K562 (cell line): ENCODE data around the gene GHRH. TPM values are rescaled to one million over a fixed set of nuclear protein-coding genes. Genes with fewer than 3 reads are reported as not detected.

Experiments used
- ATAC-seq: fragments of 200-7000 bp; cut with Tn5 transposase; 3 replicates; pipeline ENCODE4 v1.9.1; 2020; ENCODE audit warnings: moderate library complexity
- BruUV-seq: library from RNA; stranded (reverse); fragments of 400-500 nt; replicated peaks from 2 replicates; lab custom pipeline; 2021; lab: Mats Ljungman, UMichigan
- CTCF ChIA-PET: fragments of 300-600 bp; formaldehyde crosslinking; extraction: SDS; loops from one replicate; lab custom pipeline; 2021; ENCODE audit warnings: low intra/inter-chr PET ratio; lab: Yijun Ruan, JAX
- POLR2A ChIA-PET: fragments of 300-600, 350-650 bp; sonication (Branson Sonifier 250); formaldehyde crosslinking; extraction: SDS; loops from one replicate; lab custom pipeline; 2021; ENCODE audit warnings: antibody characterized with exemption, inconsistent platforms; lab: Yijun Ruan, JAX
- DNase-seq, 4 experiments: peaks; one replicate each; pipeline versions ENCODE4 v3.0.0 to v3.0.0-alpha.2; 2011 to 2018; ENCODE audit warnings: low spot score in 3 of 4, mixed read lengths in 3 of 4; ENCODE audit errors: extremely low read depth in 1 of 4
- FAIRE-seq: peaks from 2 replicates; lab custom pipeline; 2011; peaks lifted over from hg19 to GRCh38; lab: Jason Lieb, UNC
- H2AFZ ChIP-seq: 2 replicates; pipeline ENCODE4 v1.6.0; 2011; ENCODE audit warnings: low read depth, low read length, control low read depth, inconsistent platforms
- H3K27ac ChIP-seq: fragments of 200-600 bp; 3 replicates; pipeline ENCODE4 v1.8.0; 2011; ENCODE audit warnings: low read depth, mild to moderate bottlenecking, control low read depth, inconsistent platforms, low read length, moderate library complexity, mixed read lengths; ENCODE audit errors: extremely low read depth
- H3K27me3 ChIP-seq, 2 experiments: fragments of 300-600 bp in 1 of 2; 2 replicates in 1 of 2; 3 replicates in 1 of 2; pipeline versions ENCODE4 v1.6.0 to v1.8.0; 2011; ENCODE audit warnings: inconsistent platforms in 2 of 2, low read length in 2 of 2, mild to moderate bottlenecking in 1 of 2, mixed read lengths in 1 of 2, moderate library complexity in 1 of 2; ENCODE audit not compliant: control insufficient read depth in 2 of 2, insufficient read depth in 2 of 2
- H3K36me3 ChIP-seq: fragments of 300-600 bp; 3 replicates; pipeline ENCODE4 v1.8.0; 2011; ENCODE audit warnings: mild to moderate bottlenecking, low read length, inconsistent platforms; ENCODE audit not compliant: control insufficient read depth, insufficient read depth
- H3K4me1 ChIP-seq, 2 experiments: fragments of 200-600 bp in 1 of 2; replicated peaks in 1 of 2; 2 replicates in 1 of 2; 3 replicates in 1 of 2; pipeline versions ENCODE4 v1.5.1 to v1.8.0; 2011; ENCODE audit warnings: inconsistent platforms in 2 of 2, low read length in 2 of 2, mild to moderate bottlenecking in 1 of 2, mixed read lengths in 1 of 2, moderate library complexity in 1 of 2; ENCODE audit not compliant: control insufficient read depth in 2 of 2, insufficient read depth in 2 of 2
- H3K4me2 ChIP-seq: 2 replicates; pipeline ENCODE4 v1.6.1; 2011; ENCODE audit warnings: low read length, control low read depth, inconsistent platforms, mixed read lengths; ENCODE audit not compliant: insufficient read depth
- H3K4me3 ChIP-seq: fragments of 200-600 bp; sonication (generic), shearing (Covaris generic); 2 replicates; pipeline ENCODE4 v1.5.1; 2016; ENCODE audit warnings: control low read depth, inconsistent platforms
- H3K79me2 ChIP-seq: fragments of 200-600 bp; 3 replicates; pipeline ENCODE4 v1.8.0; 2011; ENCODE audit warnings: low read length, inconsistent platforms; ENCODE audit not compliant: control insufficient read depth, insufficient read depth
- H3K9ac ChIP-seq, 2 experiments: 2 replicates each; pipeline versions ENCODE4 v1.6.0 to v1.6.1; 2011; ENCODE audit warnings: low read depth in 2 of 2, low read length in 2 of 2, control low read depth in 1 of 2, inconsistent platforms in 1 of 2, mild to moderate bottlenecking in 1 of 2, mixed read lengths in 1 of 2; ENCODE audit not compliant: insufficient read depth in 1 of 2
- H3K9me1 ChIP-seq: one replicate; pipeline ENCODE4 v1.6.0; 2011; ENCODE audit warnings: inconsistent platforms, mild to moderate bottlenecking, low read length, moderate library complexity; ENCODE audit not compliant: control insufficient read depth, insufficient read depth
- H3K9me3 ChIP-seq: replicated peaks from 2 replicates; pipeline ENCODE4 v1.5.1; 2011; ENCODE audit warnings: low read depth, low read length, inconsistent platforms; ENCODE audit not compliant: control insufficient read depth, insufficient read depth
- H4K20me1 ChIP-seq: replicated peaks from 2 replicates; pipeline ENCODE4 v1.6.1; 2011; ENCODE audit warnings: low read length, inconsistent platforms, mixed read lengths; ENCODE audit not compliant: control insufficient read depth, insufficient read depth
- CAMTA2 ChIP-seq: fragments of 250-450 bp; sonication (Bioruptor Pico); conservative IDR thresholded peaks from 2 replicates; pipeline ENCODE4 v1.5.1; 2022
- DDX20 ChIP-seq: fragments of 450-650 bp; IDR thresholded peaks from 2 replicates; pipeline ENCODE4 v1.6.1; 2016; ENCODE audit warnings: missing genetic modification characterization, low read depth, mild to moderate bottlenecking, missing compliant biosample characterization, moderate library complexity
- HSF4 ChIP-seq: fragments of 250-450 bp; sonication (Bioruptor Pico); IDR thresholded peaks from 2 replicates; pipeline ENCODE4 v2.1.2; 2022; ENCODE audit warnings: mild to moderate bottlenecking, moderate library complexity, borderline replicate concordance
- IRF2 ChIP-seq: sonication (generic); formaldehyde crosslinking; IDR thresholded peaks from 2 replicates; pipeline ENCODE4 v1.8.1; 2022; ENCODE audit warnings: mild to moderate bottlenecking, missing genetic modification reagents
- KDM1A ChIP-seq, 2 experiments: fragments of 450-650 bp; IDR thresholded peaks; 2 replicates each; pipeline ENCODE4 v1.6.1; 2016; ENCODE audit warnings: mild to moderate bottlenecking in 2 of 2
- KLF1 ChIP-seq: fragments of 450-650 bp; IDR thresholded peaks from 2 replicates; pipeline ENCODE4 v1.6.1; 2016; ENCODE audit warnings: missing genetic modification characterization, missing compliant biosample characterization
- MAFF ChIP-seq: IDR thresholded peaks from 2 replicates; pipeline ENCODE4 v1.6.1; 2012; ENCODE audit warnings: low read length, improper control_type of control experiment
- MEF2D ChIP-seq: conservative IDR thresholded peaks from 2 replicates; pipeline ENCODE4 v1.6.1; 2016; ENCODE audit warnings: low read depth, missing genetic modification characterization, missing compliant biosample characterization
- NBN ChIP-seq: fragments of 450-650 bp; IDR thresholded peaks from 2 replicates; pipeline ENCODE4 v1.6.1; 2016; ENCODE audit warnings: low read depth, mild to moderate bottlenecking
- PRPF4 ChIP-seq: fragments of 200-400 bp; formaldehyde crosslinking; IDR thresholded peaks from one replicate; pipeline ENCODE4 v1.6.1; 2017; ENCODE audit warnings: low read length, low read depth, mild to moderate bottlenecking; ENCODE audit not compliant: insufficient read depth, poor library complexity, severe bottlenecking
- PTTG1 ChIP-seq: fragments of 450-650 bp; IDR thresholded peaks from 2 replicates; pipeline ENCODE4 v1.6.1; 2016; ENCODE audit warnings: low read depth, mild to moderate bottlenecking, missing genetic modification characterization, missing compliant biosample characterization
- SMARCA4 ChIP-seq: fragments of 450-650 bp; IDR thresholded peaks from 2 replicates; pipeline ENCODE4 v1.6.1; 2016
- TEAD4 ChIP-seq, 2 experiments: sonication (generic) in 1 of 2; formaldehyde crosslinking in 1 of 2; IDR thresholded peaks; 2 replicates each; pipeline versions ENCODE4 v1.6.1 to v1.8.0; 2012 to 2022; ENCODE audit warnings: borderline replicate concordance in 1 of 2, inconsistent platforms in 1 of 2, low read length in 1 of 2, mild to moderate bottlenecking in 1 of 2, missing genetic modification reagents in 1 of 2
- XRCC5 ChIP-seq: fragments of 200-400 bp; formaldehyde crosslinking; IDR thresholded peaks from 2 replicates; pipeline ENCODE4 v1.6.1; 2017; ENCODE audit warnings: low read depth, mild to moderate bottlenecking, low read length
- ZFP30 ChIP-seq: fragments of 250-450 bp; sonication (Bioruptor Pico); IDR thresholded peaks from 2 replicates; pipeline ENCODE4 v1.8.0; 2022; ENCODE audit warnings: moderate library complexity, mild to moderate bottlenecking, inconsistent platforms, borderline replicate concordance
- ZNF324 ChIP-seq: fragments of 250-450 bp; sonication (Bioruptor Pico); IDR thresholded peaks from 2 replicates; pipeline ENCODE4 v1.4.0; 2020; ENCODE audit warnings: mild to moderate bottlenecking
- WGBS: fragments of 100-300 bp; shearing (Covaris generic); methylation state at CpG from one replicate; pipeline ENCODE4 v1.1.6; 2016; ENCODE audit warnings: low coverage, mixed read lengths; ENCODE audit not compliant: insufficient coverage; ENCODE audit errors: missing lambda C conversion rate; 5-methylcytosine and 5-hydroxymethylcytosine counted together
- in situ Hi-C: fragments of 300-500 bp; cut with MboI; formaldehyde crosslinking; loops from 4 replicates; pipeline ENCODE4 v1.15.0; 2018; ENCODE audit warnings: inconsistent platforms, mixed read lengths
- intact Hi-C: fragments of 100-400 bp; cut with micrococcal nuclease; formaldehyde crosslinking; loops from 2 replicates; pipeline ENCODE4 v1.14.2; 2022
- polyA plus RNA-seq, 8 experiments: library from polyadenylated mRNA; depleted of rRNA in 4 of 8; stranded (reverse) in 5 of 8; unstranded in 3 of 8; fragments of >200 nt; fragmentation: Nextera tagmentation in 2 of 8; fragmentation: Illumina TruSeq in 1 of 8; extraction: Ambion mirVana in 2 of 8; extraction: Trizol in 1 of 8; gene quantifications; 2 replicates each; pipeline versions ENCODE4 v1.2.1 to v1.2.3, GENCODE V29; 2011 to 2014; ENCODE audit warnings: inconsistent platforms in 1 of 8, missing spikeins in 1 of 8
- total RNA-seq, 7 experiments: library from RNA; depleted of rRNA in 6 of 7; stranded (reverse); fragments of >200 nt in 6 of 7; fragmentation: Illumina TruSeq in 2 of 7; extraction: Trizol in 2 of 7; gene quantifications; 2 replicates each; pipeline versions ENCODE4 v1.2.1 to v1.2.3, GENCODE V29; 2011 to 2021; ENCODE audit warnings: low replicate concordance in 1 of 7
- TF ChIP-seq, protein P1 (sequence below): fragments of 450-650 bp; IDR thresholded peaks from 2 replicates; pipeline ENCODE4 v1.6.1; 2016; ENCODE audit warnings: missing biosample characterization, missing genetic modification characterization
- TF ChIP-seq, protein P2 (sequence below): fragments of 250-450 bp; sonication (Bioruptor Pico); IDR thresholded peaks from 2 replicates; pipeline ENCODE4 v1.4.0; 2020; ENCODE audit warnings: mild to moderate bottlenecking

The GHRH gene
- total and polyA plus RNA-seq, 9 of the 15 experiments (the other 6 are each of a cell fraction or from before 2014, with no cell fraction given) = not detected

DNA sequence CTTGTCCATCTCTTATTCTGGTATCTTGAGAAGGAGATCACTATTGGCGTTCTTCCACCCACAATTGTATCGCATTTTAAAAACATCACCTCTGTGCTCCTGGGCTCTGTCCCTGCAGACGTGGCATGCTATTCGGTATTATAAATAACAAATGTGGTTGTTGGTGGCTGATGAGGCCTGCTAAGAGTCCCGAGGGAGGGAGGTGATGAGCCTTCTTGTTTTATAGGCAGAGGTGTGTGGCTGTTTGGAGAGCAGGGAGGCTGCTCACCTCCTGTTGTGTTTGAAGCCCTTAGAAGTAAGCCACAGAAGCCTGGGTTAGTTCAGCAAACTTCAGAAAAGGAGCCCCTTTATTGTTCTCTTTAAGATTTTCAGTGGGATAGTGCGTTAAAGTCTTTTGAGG is 43.5 kb upstream of the GHRH start:
- H3K79me2 ChIP-seq = peaks cover 5% of the 10 kb centered on the region; the same call in 2 of the 3 replicates
- H3K9ac ChIP-seq = no peak overlapping the region
- intact Hi-C loops (no loop called here), in situ Hi-C loops (no loop called here)
- BruUV-seq = no TSS peak
- POLR2A ChIA-PET = interaction anchor here (1.0 kb wide), 1 partner anchor 15 kb away, joined by 3 read pairs; no protein-coding TSS in a partner anchor
- DNase-seq (no peak), FAIRE-seq (no peak), ATAC-seq (no peak)
- 86% methylated on average over 6 of the region's 6 CpGs for WGBS
- no peaks in the 10 kb centered on the region for H3K9me3 ChIP-seq
- H3K4me2 ChIP-seq = no peak overlapping the region
- H3K4me3 ChIP-seq = no peak overlapping the region
- H4K20me1 ChIP-seq = no peaks in the 10 kb centered on the region
- TF ChIP-seq ZFP30 (CRISPR knock-in tag) = no peak
- TF ChIP-seq DDX20 (tag) = no peak
- TF ChIP-seq HSF4 (CRISPR knock-in tag) = no peak
- no peak for TF ChIP-seq PRPF4
- no peak for TF ChIP-seq NBN
- no peak for TF ChIP-seq XRCC5
- no peak for TF ChIP-seq KLF1 (tag)
- TF ChIP-seq MAFF = no peak
- TF ChIP-seq MEF2D (tag) = no peak
- TF ChIP-seq PTTG1 (tag) = no peak
- TF ChIP-seq, protein P1, sequence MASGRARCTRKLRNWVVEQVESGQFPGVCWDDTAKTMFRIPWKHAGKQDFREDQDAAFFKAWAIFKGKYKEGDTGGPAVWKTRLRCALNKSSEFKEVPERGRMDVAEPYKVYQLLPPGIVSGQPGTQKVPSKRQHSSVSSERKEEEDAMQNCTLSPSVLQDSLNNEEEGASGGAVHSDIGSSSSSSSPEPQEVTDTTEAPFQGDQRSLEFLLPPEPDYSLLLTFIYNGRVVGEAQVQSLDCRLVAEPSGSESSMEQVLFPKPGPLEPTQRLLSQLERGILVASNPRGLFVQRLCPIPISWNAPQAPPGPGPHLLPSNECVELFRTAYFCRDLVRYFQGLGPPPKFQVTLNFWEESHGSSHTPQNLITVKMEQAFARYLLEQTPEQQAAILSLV (tag) = no peak
- TF ChIP-seq CAMTA2 (CRISPR knock-in tag) = no peak
- no peak for TF ChIP-seq TEAD4 (IDR thresholded peaks at IDR 0.05; ENCODE audit: low read length)
- no peak for TF ChIP-seq TEAD4 (CRISPR knock-in tag; IDR thresholded peaks at IDR 0.05; ENCODE audit: borderline replicate concordance)
- TF ChIP-seq SMARCA4 = no peak
- TF ChIP-seq, protein P2, sequence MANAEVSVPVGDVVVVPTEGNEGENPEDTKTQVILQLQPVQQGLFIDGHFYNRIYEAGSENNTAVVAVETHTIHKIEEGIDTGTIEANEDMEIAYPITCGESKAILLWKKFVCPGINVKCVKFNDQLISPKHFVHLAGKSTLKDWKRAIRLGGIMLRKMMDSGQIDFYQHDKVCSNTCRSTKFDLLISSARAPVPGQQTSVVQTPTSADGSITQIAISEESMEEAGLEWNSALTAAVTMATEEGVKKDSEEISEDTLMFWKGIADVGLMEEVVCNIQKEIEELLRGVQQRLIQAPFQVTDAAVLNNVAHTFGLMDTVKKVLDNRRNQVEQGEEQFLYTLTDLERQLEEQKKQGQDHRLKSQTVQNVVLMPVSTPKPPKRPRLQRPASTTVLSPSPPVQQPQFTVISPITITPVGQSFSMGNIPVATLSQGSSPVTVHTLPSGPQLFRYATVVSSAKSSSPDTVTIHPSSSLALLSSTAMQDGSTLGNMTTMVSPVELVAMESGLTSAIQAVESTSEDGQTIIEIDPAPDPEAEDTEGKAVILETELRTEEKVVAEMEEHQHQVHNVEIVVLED (CRISPR knock-in tag) = no peak
- no peak for TF ChIP-seq ZNF324
- TF ChIP-seq KDM1A (IDR thresholded peaks at IDR 0.05) = no peak
- TF ChIP-seq IRF2 = no peak
- H3K9me1 ChIP-seq = no peaks in the 10 kb centered on the region
- CTCF ChIA-PET = no interaction called here
- peaks cover 73% of the 10 kb centered on the region; the same call in 2 of the 3 replicates for H3K36me3 ChIP-seq
- no peak overlapping the region for H3K27ac ChIP-seq
- H2AFZ ChIP-seq = no peak overlapping the region
- no peaks in the 10 kb centered on the region for H3K27me3 ChIP-seq
- H3K4me1 ChIP-seq = peaks cover under 1 to 17% of the 10 kb centered on the region in 2 experiments; a peak in 3 of 5 replicates
